Heart right ventricle (tissue), 16 donors: ENCODE measurements around the gene NFKB1. TPM values are rescaled to one million over a fixed set of nuclear protein-coding genes. Genes with fewer than 3 reads are reported as not detected.

Experiments used
- ATAC-seq, 8 donors: fragments of 200-7000 bp; cut with Tn5 transposase; one replicate each; pipeline ENCODE4 v1.9.1; 2020; ENCODE audit warnings: mild to moderate bottlenecking in 8 of 8, moderate library complexity in 8 of 8, moderate number of reproducible peaks in 1 of 8
- DNase-seq, 2 donors: peaks; one replicate each; pipeline ENCODE4 v3.0.0-alpha.2; 2020
- H3K27ac ChIP-seq, 10 donors: fragments of 200-600 bp; sonication (generic) in 2 of 10; one replicate each; pipeline versions ENCODE4 v1.5.0 to v1.8.0; 2020 to 2022; ENCODE audit warnings: mild to moderate bottlenecking in 3 of 10
- H3K27me3 ChIP-seq, 7 donors: fragments of 200-600 bp; one replicate each; pipeline ENCODE4 v1.8.0; 2021 to 2022; ENCODE audit warnings: mild to moderate bottlenecking in 2 of 7
- H3K36me3 ChIP-seq, 9 donors: fragments of 200-600 bp; sonication (generic) in 1 of 9; one replicate each; pipeline versions ENCODE4 v1.5.0 to v1.8.0; 2020 to 2022; ENCODE audit warnings: mild to moderate bottlenecking in 2 of 9
- H3K4me1 ChIP-seq, 9 donors: fragments of 200-600 bp; sonication (generic) in 1 of 9; one replicate each; pipeline versions ENCODE4 v1.5.0 to v1.8.0; 2020 to 2022; ENCODE audit warnings: mild to moderate bottlenecking in 4 of 9
- H3K4me3 ChIP-seq, 10 donors: fragments of 200-600 bp; sonication (generic) in 2 of 10; one replicate each; pipeline versions ENCODE4 v1.5.0 to v1.8.0; 2020 to 2022; ENCODE audit warnings: mild to moderate bottlenecking in 7 of 10, moderate library complexity in 2 of 10
- H3K9me3 ChIP-seq, 11 donors: fragments of 200-600 bp in 10 of 11; sonication (generic) in 2 of 11; one replicate each; pipeline versions ENCODE4 v1.5.0 to v1.8.0; 2013 to 2022; ENCODE audit warnings: mild to moderate bottlenecking in 2 of 11, control low read depth in 1 of 11, moderate library complexity in 1 of 11
- WGBS, 2 donors: extraction: QIAGEN DNeasy Blood & Tissue Kit; methylation state at CpG; one replicate each; pipeline ENCODE4 v1.1.7; 2013; ENCODE audit warnings: inconsistent platforms in 1 of 2; 5-methylcytosine and 5-hydroxymethylcytosine counted together
- intact Hi-C, 10 donors: fragments of 100-400 bp; cut with DNase I; formaldehyde crosslinking; loops; one replicate each; pipeline versions ENCODE4 v1.11.1 to v1.14.2; 2022
- polyA plus RNA-seq, 2 donors: library from polyadenylated mRNA; stranded (reverse); fragments of 200-250 nt; gene quantifications; one replicate each; pipeline ENCODE4 v1.2.3, GENCODE V29; 2013
- total RNA-seq, 10 donors: library from RNA; stranded (reverse); fragmentation: NEBNext Ultra II Directional in 3 of 10; extraction: Animal tissue kit (Norgen Biotek cat#: 25700) in 3 of 10; gene quantifications; one replicate each; pipeline versions ENCODE4 v1.2.1 to v1.2.4, GENCODE V29; 2021 to 2023
- TF ChIP-seq, protein P1 (sequence below), 9 donors: fragments of 200-600 bp; sonication (generic) in 2 of 9; IDR thresholded peaks; one replicate each; pipeline versions ENCODE4 v1.5.0 to v1.8.0; 2021 to 2022; ENCODE audit warnings: antibody characterized with exemption in 9 of 9, mild to moderate bottlenecking in 5 of 9, moderate library complexity in 1 of 9
- donor health status: Arrhythmogenic right ventricular cardiomyopathy.
- donor health status: ischemic (EF 13 %, LVEDD 7.1; RV severe dilation, severe dysfunction).
- donor health status: healthy with polysubstance abuse.
- donor health status: DM: no; HTN: yes; CAD: no.
- donor health status: DM: no; HTN: no; CAD: no.
- donor health status: ischemic (EF 25% LVEDD 6.9; RV normal size, moderate dysfunction).
- donor health status: ischemic (EF 25% LVEDD 5.7; RV mildly dilated, moderate dysfunction).
- donor health status: healthy.
- donor health status: DM: yes; HTN: yes; CAD: no.
- donor health status: Ischemic cardiomyopathy.
- donor health status: ischemic (EF 35%, LVEDD 5.7; RV mildly dilated, moderate dysfunction).
- donor health status: nonischemic (EF 11% LVEDD 7.7; RV severe dilation, severe dysfunction).
- donor health status: DM: yes; HTN: yes; CAD: no.
- donor health status: PGD.
- donor health status: ischemic (EF 29% LVEDD 5.4; RV normal size, mild dysfunction).
- donor health status: nonischemic (EF 23%, LVEDD 6.1; RV moderate dilation, normal function).

NFKB1 gene
- total and polyA plus RNA-seq, 12 donors, result 4.5 to 30.3 (median 19.9) TPM

DNA sequence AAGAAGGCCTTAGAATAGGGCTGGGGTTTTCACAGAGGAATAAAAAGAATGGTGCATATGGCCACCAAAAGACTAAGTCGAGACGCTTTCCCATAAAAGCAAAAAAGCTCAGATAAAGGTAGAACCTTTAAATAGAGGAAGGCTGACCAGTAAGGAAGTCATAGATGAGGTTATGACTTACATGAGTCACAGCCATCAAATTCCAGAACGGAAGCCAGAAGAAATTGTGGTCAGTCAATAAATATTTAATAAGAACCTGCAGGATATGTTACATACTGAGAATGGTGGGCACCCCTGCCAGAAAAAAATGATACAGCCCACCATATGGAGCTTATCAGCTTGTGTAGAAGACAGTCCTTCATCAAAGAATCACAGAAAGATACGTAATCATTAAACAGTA lies 139.5 kb downstream of the NFKB1 start:
- WGBS, 2 donors, result 94 to 96% methylated on average over 4 of the region's 4 CpGs

GRCh38 chr4:102641793-102642192 lies 140.6 kb downstream of the NFKB1 start:
- Histone ChIP-seq H3K4me3 (no peak overlapping the region), H3K27ac (peak overlapping the region in 2 of 10 donors; percentile 47 to 52), H3K36me3 (peaks cover 0 to 37% (median 4%) of the 10 kb centered on the region in 9 donors), H3K4me1 (peaks cover 0 to 5% (median 2%) of the 10 kb centered on the region in 9 donors), H3K27me3 (no peaks in the 10 kb centered on the region), H3K9me3 (no peaks in the 10 kb centered on the region)
- TF ChIP-seq, protein P1, sequence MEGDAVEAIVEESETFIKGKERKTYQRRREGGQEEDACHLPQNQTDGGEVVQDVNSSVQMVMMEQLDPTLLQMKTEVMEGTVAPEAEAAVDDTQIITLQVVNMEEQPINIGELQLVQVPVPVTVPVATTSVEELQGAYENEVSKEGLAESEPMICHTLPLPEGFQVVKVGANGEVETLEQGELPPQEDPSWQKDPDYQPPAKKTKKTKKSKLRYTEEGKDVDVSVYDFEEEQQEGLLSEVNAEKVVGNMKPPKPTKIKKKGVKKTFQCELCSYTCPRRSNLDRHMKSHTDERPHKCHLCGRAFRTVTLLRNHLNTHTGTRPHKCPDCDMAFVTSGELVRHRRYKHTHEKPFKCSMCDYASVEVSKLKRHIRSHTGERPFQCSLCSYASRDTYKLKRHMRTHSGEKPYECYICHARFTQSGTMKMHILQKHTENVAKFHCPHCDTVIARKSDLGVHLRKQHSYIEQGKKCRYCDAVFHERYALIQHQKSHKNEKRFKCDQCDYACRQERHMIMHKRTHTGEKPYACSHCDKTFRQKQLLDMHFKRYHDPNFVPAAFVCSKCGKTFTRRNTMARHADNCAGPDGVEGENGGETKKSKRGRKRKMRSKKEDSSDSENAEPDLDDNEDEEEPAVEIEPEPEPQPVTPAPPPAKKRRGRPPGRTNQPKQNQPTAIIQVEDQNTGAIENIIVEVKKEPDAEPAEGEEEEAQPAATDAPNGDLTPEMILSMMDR (IDR thresholded peaks at IDR 0.05), result no peak
- intact Hi-C loops, result no loop called here
- ATAC-seq, result no peak
- DNase-seq, result no peak

More for the DNA sequence above, 139.5 kb downstream of the NFKB1 start:
- intact Hi-C loops, result no loop called here
- Histone ChIP-seq H3K27ac (no peak overlapping the region), H3K27me3 (no peaks in the 10 kb centered on the region), H3K36me3 (peaks cover 0 to 46% (median 4%) of the 10 kb centered on the region in 9 donors), H3K9me3 (no peaks in the 10 kb centered on the region), H3K4me1 (peaks cover 0 to 2% (median 0%) of the 10 kb centered on the region in 9 donors), H3K4me3 (no peak overlapping the region)
- ATAC-seq, result no peak
- TF ChIP-seq, protein P1 (IDR thresholded peaks at IDR 0.05), result no peak
- no peak for DNase-seq

GRCh38 chr4:102642631-102643298 lies 141.6 kb downstream of the NFKB1 start:
- ATAC-seq (peak; percentile 55 to 87 (median 78)), DNase-seq (peak in 1 of 2 donors; percentile 15)
- H3K27ac ChIP-seq, result peak overlapping the region in 6 of 10 donors; percentile 7 to 52 (median 33)
- intact Hi-C loops, result no loop called here
- H3K4me3 ChIP-seq, result no peak overlapping the region
- H3K9me3 ChIP-seq, result no peaks in the 10 kb centered on the region
- H3K36me3 ChIP-seq, result peaks cover 0 to 27% (median 4%) of the 10 kb centered on the region in 9 donors
- 70 to 78% methylated on average over 5 of the region's 5 CpGs for WGBS, 2 donors
- no peaks in the 10 kb centered on the region for H3K27me3 ChIP-seq
- TF ChIP-seq, protein P1 (IDR thresholded peaks at IDR 0.05), result no peak
- H3K4me1 ChIP-seq, result peaks cover 0 to 14% (median 2%) of the 10 kb centered on the region in 9 donors

- 14 to 38% methylated on average over 1 of the region's 1 CpG for WGBS, 2 donors
- Histone ChIP-seq H3K4me3 (no peak overlapping the region), H3K4me1 (peaks cover 0 to 14% (median 0%) of the 10 kb centered on the region in 9 donors), H3K27ac (peak overlapping the region in 3 of 10 donors; percentile 1 to 13 (median 5)), H3K9me3 (no peaks in the 10 kb centered on the region), H3K36me3 (peaks cover 0 to 38% (median 16%) of the 10 kb centered on the region in 9 donors), H3K27me3 (no peaks in the 10 kb centered on the region)
- TF ChIP-seq, protein P1 (IDR thresholded peaks at IDR 0.05), result no peak
- no peak for DNase-seq
- intact Hi-C loops, result no loop called here
- ATAC-seq, result peak in 1 of 8 donors; percentile 50
Observed at GRCh38 chr4:102647117-102647516, 146.0 kb downstream of the NFKB1 start.
